Hematopoietic multipotent progenitor cell treated with erythropoietin and hydrocortisone succinate and interleukin-3 and kit ligand, for 15 days (in vitro differentiated cells): Measurements from ENCODE around the gene MAL.
A peak's percentile ranks its signal among the peaks of the same experiment; 100 is the strongest.

ENCODE experiments used
- DNase-seq: peaks from one replicate; pipeline ENCODE4 v3.0.0-alpha.2; 2015; ENCODE audit warnings: low spot score

Gene MAL

DNA sequence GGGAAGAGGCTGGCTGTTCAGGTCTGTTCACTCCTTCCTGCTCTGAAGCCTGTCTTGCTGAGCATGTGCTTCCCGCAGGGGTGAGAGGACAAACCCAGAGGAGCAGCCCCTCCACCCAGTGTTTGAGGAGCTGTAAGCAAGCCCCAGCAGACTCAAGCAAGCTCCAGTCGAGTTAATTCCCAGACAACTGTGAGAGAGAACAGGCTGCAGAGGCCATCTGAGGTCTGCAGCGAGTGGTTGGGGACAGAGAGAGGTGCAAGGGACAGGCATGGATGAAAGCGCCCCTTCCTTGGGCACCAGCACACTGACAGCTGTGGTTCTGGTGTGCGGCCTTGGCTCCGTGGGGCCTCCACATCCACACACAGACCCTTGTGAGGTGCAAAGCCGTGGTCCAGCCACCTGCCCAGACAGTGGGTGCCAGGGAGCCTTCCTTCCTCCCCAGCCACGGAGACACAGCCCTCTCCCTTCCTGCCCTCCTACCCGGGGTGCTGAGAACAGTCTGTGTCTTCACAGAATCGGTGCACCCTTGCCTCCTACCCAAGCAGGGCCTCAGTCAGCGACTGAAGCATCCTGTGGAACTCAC lies 36.2 kb downstream of the MAL start:
- no peak for DNase-seq

GRCh38 chr2:95062242-95063085 lies 37.0 kb downstream of the MAL start:
- DNase-seq, result no peak

- no peak for DNase-seq
These were observed 37.8 kb downstream of the MAL start for GRCh38 chr2:95063086-95063958.

GRCh38 chr2:95068256-95068655 lies 42.7 kb downstream of the MAL start:
- no peak for DNase-seq

GRCh38 chr2:95069465-95069864 lies 44.0 kb downstream of the MAL start:
- DNase-seq, result no peak

DNA sequence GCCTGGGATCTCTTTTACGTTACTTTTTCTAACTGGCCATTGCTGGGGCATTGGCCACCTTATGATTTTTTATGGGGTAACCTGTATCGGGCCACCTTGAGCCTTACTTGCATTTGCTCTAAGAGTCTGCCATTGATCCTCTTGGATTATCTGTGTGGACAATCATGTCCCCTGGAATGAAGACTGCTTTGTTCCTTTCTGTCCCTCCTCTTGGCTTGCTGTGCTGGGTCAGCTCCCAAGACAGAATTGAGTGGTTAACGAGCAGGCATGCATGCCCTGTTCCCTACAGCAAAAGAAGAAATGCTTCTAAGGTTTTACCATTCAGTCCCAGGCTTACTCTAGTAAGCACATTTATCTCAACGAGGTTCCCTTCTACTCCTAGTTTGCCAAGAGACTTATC lies 46.3 kb downstream of the MAL start:
- DNase-seq, result no peak

DNA sequence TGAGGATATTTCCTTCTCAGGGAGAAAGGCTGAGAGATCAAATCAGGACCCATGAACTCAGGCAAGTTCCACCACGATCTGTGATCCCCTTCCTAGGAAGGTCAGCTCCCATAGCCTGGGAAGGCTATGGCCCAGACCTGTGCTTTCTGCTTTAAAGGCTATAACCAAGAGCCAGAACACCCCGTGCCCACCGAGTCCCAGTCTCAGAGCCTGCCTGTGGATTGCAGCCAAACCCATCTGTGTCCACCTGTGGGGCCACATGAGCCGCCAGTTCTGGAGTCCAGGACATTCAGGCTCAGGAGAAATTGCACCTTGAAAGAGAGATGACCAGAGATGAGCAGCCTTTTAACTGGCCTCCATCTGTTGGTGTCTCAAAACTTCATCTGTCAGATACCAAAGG lies 46.9 kb downstream of the MAL start:
- no peak for DNase-seq

GRCh38 chr2:95073856-95074662 lies 48.6 kb downstream of the MAL start:
- no peak for DNase-seq

DNA sequence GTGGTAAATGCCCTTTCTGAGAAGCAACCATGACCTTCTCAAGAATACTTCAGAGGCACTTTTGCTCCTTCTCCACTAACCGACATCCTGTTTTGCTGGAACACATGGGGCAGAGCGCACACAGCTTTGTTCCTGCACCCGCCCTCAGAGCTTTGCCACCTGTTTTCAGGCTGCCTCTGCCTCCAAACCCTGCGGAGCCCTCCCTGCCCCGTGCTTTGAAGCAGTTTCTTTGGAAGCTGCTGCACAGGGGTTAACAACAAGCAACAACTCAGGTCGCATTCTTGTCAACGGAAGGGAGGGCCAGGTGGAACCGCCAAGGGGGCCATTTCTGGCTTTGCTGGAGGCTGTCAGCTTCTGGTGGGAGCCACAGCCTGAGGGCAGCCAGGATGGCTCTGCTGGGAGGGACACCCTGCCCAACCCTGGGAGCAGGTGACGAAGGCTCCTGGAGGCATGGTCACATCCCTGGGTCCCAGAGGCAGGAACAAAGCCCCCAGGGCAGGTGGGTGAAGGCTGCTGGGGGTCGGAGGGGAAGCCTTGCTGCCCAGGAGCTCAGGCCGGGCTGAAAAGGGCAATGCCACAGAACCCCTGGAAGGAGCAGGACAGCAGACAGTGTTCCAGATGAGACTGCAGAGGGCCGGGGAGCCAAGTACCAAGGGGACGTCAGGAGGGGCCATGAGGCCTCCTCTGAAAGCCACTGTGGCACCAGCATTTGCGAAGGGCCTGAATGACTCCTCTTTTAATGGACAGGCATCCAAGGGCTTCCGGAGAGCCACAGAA lies 49.3 kb downstream of the MAL start:
- no peak for DNase-seq

GRCh38 chr2:95075440-95076132 lies 50.1 kb downstream of the MAL start:
- no peak for DNase-seq

- peak; percentile 55 for DNase-seq
These were observed 51.4 kb downstream of the MAL start for GRCh38 chr2:95076705-95077529.

- no peak for DNase-seq
These were observed 52.0 kb downstream of the MAL start for GRCh38 chr2:95077530-95077825.

GRCh38 chr2:95077861-95078603 lies 52.5 kb downstream of the MAL start:
- DNase-seq, result no peak

- DNase-seq, result no peak
These were observed 53.7 kb downstream of the MAL start for GRCh38 chr2:95079199-95079683.

DNA sequence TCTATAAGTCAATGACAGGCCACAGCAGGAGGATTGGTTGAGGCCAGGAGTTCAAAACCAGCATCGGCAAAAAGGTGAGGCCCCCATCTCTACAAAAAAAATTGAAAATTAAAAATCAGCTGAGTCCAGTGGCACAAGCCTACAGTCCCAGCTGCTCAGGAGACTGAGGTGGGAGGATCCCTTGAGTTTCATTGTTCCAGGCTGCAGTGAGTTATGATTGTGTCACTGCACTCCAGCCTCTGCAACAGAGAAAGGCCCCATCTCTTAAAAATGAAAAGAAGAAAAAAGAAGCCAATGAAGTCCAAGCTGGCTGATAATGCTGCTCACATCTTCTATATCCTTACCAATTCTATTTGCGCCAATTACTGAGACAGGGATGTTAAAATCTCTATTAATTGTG lies 57.0 kb downstream of the MAL start:
- no peak for DNase-seq

DNA sequence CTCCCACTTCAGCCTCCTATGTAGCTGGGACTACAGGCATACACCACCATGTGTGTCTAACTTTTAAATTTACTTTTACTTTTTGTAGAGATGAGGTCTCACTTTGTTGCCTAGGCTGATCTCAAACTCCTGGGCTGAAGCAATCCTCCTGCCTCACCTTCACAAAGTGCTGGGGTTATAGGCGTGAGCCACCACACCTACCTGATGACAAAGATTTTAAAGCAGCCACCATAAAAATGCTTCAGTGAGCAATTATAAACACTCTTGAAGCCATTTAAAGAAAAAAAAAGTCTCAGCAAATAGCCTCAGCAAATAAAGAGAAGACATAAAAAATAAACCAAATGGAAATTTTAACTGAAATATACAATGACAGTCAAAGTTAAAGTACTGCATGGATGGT lies 60.5 kb downstream of the MAL start:
- no peak for DNase-seq

GRCh38 chr2:95087379-95087778 lies 61.9 kb downstream of the MAL start:
- DNase-seq, result no peak

DNA sequence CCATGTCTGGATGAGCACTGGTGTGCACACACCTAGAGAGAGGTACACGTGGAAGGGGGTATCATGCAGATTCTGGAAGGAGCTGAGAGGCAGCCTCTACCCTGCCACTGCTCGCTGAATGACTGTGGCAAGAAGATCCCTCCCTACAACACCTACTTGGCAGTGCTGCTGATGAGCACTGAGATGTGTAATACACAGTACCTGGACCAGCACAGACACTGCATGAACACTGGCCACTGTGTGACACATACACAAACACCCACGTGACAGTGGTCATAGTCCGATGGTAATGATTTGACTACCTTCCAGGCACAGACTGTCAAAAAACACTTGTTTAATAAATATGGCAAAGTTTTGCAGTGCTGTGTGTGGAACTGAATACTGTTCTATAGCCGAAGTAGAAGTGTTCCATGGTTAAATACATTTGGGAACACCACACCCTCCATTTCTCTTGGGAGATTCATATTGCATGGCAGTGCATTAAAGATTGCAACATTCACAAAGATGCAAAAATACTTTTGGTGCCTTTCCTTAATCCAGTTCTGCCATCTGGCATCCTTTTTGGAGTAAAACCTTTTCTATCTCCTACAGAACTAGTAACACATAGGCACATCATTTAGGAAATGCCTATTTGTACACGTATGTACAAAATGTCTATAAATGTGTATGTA lies 66.5 kb downstream of the MAL start:
- no peak for DNase-seq
